DND-41 (cell line): ENCODE measurements around the gene ZIC2.

Source experiments
- CTCF ChIP-seq: IDR thresholded peaks from 2 replicates; pipeline ENCODE4 v1.5.1; 2012; ENCODE audit warnings: borderline replicate concordance, low read length, moderate library complexity, mild to moderate bottlenecking; ENCODE audit not compliant: poor library complexity, severe bottlenecking; ENCODE audit errors: extremely low read depth
- EZH2 ChIP-seq: IDR thresholded peaks from 3 replicates; pipeline ENCODE4 v1.6.1; 2012; ENCODE audit warnings: borderline replicate concordance, low read depth, mild to moderate bottlenecking, moderate library complexity, low read length, inconsistent platforms; ENCODE audit not compliant: severe bottlenecking

GRCh38 chr13:99947666-99948065 is 33.9 kb upstream of the ZIC2 start:
- no peak for TF ChIP-seq CTCF
- TF ChIP-seq EZH2: no peak
